GM12873 (cell line): ENCODE measurements around the gene FOXF1.

Experiments
- CTCF ChIP-seq: IDR thresholded peaks from 2 replicates; pipeline ENCODE4 v1.5.1; 2012; ENCODE audit warnings: low read depth, mild to moderate bottlenecking, moderate library complexity, low read length, control low read depth; ENCODE audit not compliant: insufficient read depth; ENCODE audit errors: missing control alignments

The FOXF1 gene

GRCh38 chr16:86553356-86553755 is 43.0 kb downstream of the FOXF1 start:
- TF ChIP-seq CTCF = no peak

- TF ChIP-seq CTCF = no peak
These were observed 44.2 kb downstream of the FOXF1 start for GRCh38 chr16:86554599-86554916.

- no peak for TF ChIP-seq CTCF
These were observed 44.8 kb downstream of the FOXF1 start, which contains the start of gene MTHFSD for GRCh38 chr16:86554917-86555703. MTHFSD (minus strand) TSS chr16:86555235; CDS start chr16:86555184, 51 bp downstream.

- no peak for TF ChIP-seq CTCF
These were observed 45.4 kb downstream of the FOXF1 start for GRCh38 chr16:86555704-86556075.

- no peak for TF ChIP-seq CTCF
These were observed 46.2 kb downstream of the FOXF1 start for GRCh38 chr16:86556576-86556975.

GRCh38 chr16:86557587-86557986 is 47.3 kb downstream of the FOXF1 start:
- no peak for TF ChIP-seq CTCF

- TF ChIP-seq CTCF = no peak
These were observed 48.2 kb downstream of the FOXF1 start for GRCh38 chr16:86558355-86559193.
